Spinal cord (tissue), 10 donors: Measurements from ENCODE around the gene PACRG. TPM values are rescaled to one million over a fixed set of nuclear protein-coding genes. Genes with fewer than 3 reads are reported as not detected.

Source experiments
- DNase-seq, 6 donors: peaks; one replicate each; pipeline versions ENCODE4 v3.0.0 to v3.0.0-alpha.2; 2013 to 2015; ENCODE audit warnings: low spot score in 6 of 6, low read depth in 4 of 6
- H3K27ac ChIP-seq: one replicate; pipeline ENCODE4 v1.5.1; 2013; ENCODE audit warnings: low read depth, low read length, control low read depth
- H3K27me3 ChIP-seq: one replicate; pipeline ENCODE4 v1.6.1; 2013; ENCODE audit warnings: low read length; ENCODE audit not compliant: control insufficient read depth, insufficient read depth
- H3K36me3 ChIP-seq: one replicate; pipeline ENCODE4 v1.6.1; 2013; ENCODE audit warnings: low read length; ENCODE audit not compliant: control insufficient read depth, insufficient read depth
- H3K4me1 ChIP-seq: one replicate; pipeline ENCODE4 v1.6.1; 2013; ENCODE audit warnings: low read length; ENCODE audit not compliant: control insufficient read depth, insufficient read depth
- H3K4me3 ChIP-seq: one replicate; pipeline ENCODE4 v1.5.1; 2013; ENCODE audit warnings: low read depth, low read length, control low read depth
- H3K9me3 ChIP-seq: one replicate; pipeline ENCODE4 v1.6.1; 2013; ENCODE audit warnings: low read length; ENCODE audit not compliant: control insufficient read depth, insufficient read depth
- WGBS: methylation state at CpG from one replicate; pipeline ENCODE4 v1.1.5; 2013; ENCODE audit warnings: missing lambda C conversion rate; ENCODE audit not compliant: insufficient coverage; 5-methylcytosine and 5-hydroxymethylcytosine counted together
- polyA plus RNA-seq, 2 donors: library from polyadenylated mRNA; unstranded; fragments of 120-200 nt; gene quantifications; one replicate each; pipeline ENCODE4 v1.2.1, GENCODE V29; 2013; ENCODE audit not compliant: insufficient read length in 2 of 2
- total RNA-seq, 2 donors: library from RNA; depleted of rRNA in 1 of 2; stranded (reverse); fragments of 120-200 nt in 1 of 2; fragments of >200 nt in 1 of 2; gene quantifications; one replicate each; pipeline versions ENCODE4 v1.2.3 to v1.2.4, GENCODE V29; 2013 to 2014
- donor health status: healthy.

PACRG gene
- total and polyA plus RNA-seq, 4 donors, result 9.5 to 21.2 (median 17.8) TPM

GRCh38 chr6:163191704-163192537 lies 464.1 kb downstream of the PACRG start:
- H3K27ac ChIP-seq, result peak overlapping the region; percentile 83
- H3K36me3 ChIP-seq, result peaks cover 12% of the 10 kb centered on the region
- 67% methylated on average over 1 of the region's 7 CpGs for WGBS
- no peaks in the 10 kb centered on the region for H3K9me3 ChIP-seq
- peak in 2 of 6 donors; percentile 71 to 72 for DNase-seq
- no peaks in the 10 kb centered on the region for H3K27me3 ChIP-seq
- no peak overlapping the region for H3K4me3 ChIP-seq
- H3K4me1 ChIP-seq, result peaks cover 17% of the 10 kb centered on the region

- peaks cover 6% of the 10 kb centered on the region for H3K36me3 ChIP-seq
- no peaks in the 10 kb centered on the region for H3K9me3 ChIP-seq
- no peaks in the 10 kb centered on the region for H3K27me3 ChIP-seq
- H3K4me1 ChIP-seq, result peaks cover 17% of the 10 kb centered on the region
- H3K27ac ChIP-seq, result peak overlapping the region; percentile 83
- H3K4me3 ChIP-seq, result no peak overlapping the region
- no peak for DNase-seq
- WGBS, result 57% methylated on average over 1 of the region's 5 CpGs
Observed at GRCh38 chr6:163192591-163192990, 464.8 kb downstream of the PACRG start.

DNA sequence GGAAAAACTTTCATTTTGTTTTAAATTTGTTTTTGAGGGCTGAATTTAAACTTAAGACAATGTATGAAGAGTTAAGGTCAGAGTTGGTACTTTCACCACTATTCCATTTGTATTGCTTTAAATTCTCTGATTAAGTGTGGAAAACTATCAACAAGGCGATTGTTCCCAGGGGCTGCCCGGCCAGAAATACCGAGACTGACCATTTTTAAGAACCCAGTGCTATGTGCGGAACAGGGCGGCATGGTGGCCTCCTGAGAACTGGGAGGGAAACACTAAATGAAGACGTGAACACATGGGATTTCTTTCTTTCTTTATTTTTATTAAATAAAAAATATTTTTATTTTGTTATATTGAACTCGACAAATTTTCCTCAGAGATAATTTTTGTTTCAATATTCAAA lies 465.6 kb downstream of the PACRG start:
- no peak for DNase-seq
- no peaks in the 10 kb centered on the region for H3K27me3 ChIP-seq
- H3K4me3 ChIP-seq, result no peak overlapping the region
- peaks cover 17% of the 10 kb centered on the region for H3K4me1 ChIP-seq
- no peaks in the 10 kb centered on the region for H3K9me3 ChIP-seq
- H3K27ac ChIP-seq, result peak overlapping the region; percentile 83
- H3K36me3 ChIP-seq, result peaks cover 5% of the 10 kb centered on the region
- 36% methylated on average over 5 of the region's 7 CpGs for WGBS

GRCh38 chr6:163195721-163196691 lies 468.2 kb downstream of the PACRG start:
- Histone ChIP-seq H3K27ac (no peak overlapping the region), H3K9me3 (no peaks in the 10 kb centered on the region)
- no peak for DNase-seq

DNA sequence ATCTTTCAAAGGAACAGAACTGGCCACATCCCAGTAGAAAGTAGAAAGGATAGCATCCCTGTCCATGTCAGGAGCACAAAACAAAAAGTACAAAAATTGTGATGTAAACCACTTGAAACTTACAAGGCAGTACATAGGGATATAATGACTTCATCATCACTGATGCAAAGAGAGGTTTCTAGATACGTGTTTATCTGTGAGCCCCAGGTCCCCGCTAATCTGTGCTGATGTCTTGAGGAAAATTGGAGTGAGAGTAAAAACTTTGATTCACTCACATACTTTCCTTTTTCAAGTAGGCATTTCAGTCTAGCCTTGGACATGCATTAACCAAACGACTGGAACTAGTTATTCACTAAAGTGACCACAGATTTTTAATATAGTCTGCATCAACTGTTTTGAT lies 470.1 kb downstream of the PACRG start:
- no peak for DNase-seq
- Histone ChIP-seq H3K4me1 (peaks cover 7% of the 10 kb centered on the region), H3K4me3 (no peak overlapping the region), H3K27ac (no peak overlapping the region), H3K36me3 (peaks cover 5% of the 10 kb centered on the region), H3K27me3 (no peaks in the 10 kb centered on the region), H3K9me3 (no peaks in the 10 kb centered on the region)
- no CpG with 5 or more reads among the region's 3 CpGs for WGBS

More at GRCh38 chr6:163195721-163196691, 468.2 kb downstream of the PACRG start:
- H3K27me3 ChIP-seq, result no peaks in the 10 kb centered on the region
- WGBS, result 95% methylated on average over 27 of the region's 31 CpGs
- H3K36me3 ChIP-seq, result peaks cover 5% of the 10 kb centered on the region
- H3K4me3 ChIP-seq, result no peak overlapping the region
- H3K4me1 ChIP-seq, result peaks cover 18% of the 10 kb centered on the region

- WGBS, result 85% methylated on average over 6 of the region's 6 CpGs
- Histone ChIP-seq H3K9me3 (no peaks in the 10 kb centered on the region), H3K27me3 (no peaks in the 10 kb centered on the region), H3K27ac (no peak overlapping the region), H3K36me3 (peaks cover 5% of the 10 kb centered on the region), H3K4me1 (peaks cover 7% of the 10 kb centered on the region), H3K4me3 (no peak overlapping the region)
- DNase-seq, result no peak
Observed at GRCh38 chr6:163198396-163198795, 470.6 kb downstream of the PACRG start.

DNA sequence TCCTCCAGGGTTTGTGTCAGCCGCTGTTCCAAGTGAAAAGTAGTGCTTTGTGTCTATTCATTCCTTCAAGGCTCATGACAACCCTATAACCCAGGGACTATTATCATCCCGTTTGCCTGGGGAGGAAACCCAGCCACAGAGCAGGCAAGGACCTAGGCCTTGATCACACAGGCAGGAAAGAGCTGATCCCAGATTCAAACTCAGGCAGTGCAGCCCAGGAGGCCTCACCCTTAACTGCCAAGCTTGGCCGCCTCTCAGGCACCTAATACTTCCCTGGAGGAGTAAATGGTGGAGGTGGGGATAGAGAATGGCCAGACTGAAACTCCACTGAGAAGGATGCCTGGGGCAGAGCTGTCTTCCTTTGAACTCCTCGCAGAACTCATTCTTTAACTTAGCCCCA lies 471.6 kb downstream of the PACRG start:
- Histone ChIP-seq H3K27ac (no peak overlapping the region), H3K9me3 (no peaks in the 10 kb centered on the region), H3K4me3 (no peak overlapping the region), H3K4me1 (peaks cover 4% of the 10 kb centered on the region), H3K36me3 (peaks cover 5% of the 10 kb centered on the region), H3K27me3 (no peaks in the 10 kb centered on the region)
- no peak for DNase-seq
- 54% methylated on average over 2 of the region's 4 CpGs for WGBS

GRCh38 chr6:163200289-163200688 lies 472.5 kb downstream of the PACRG start:
- no peaks in the 10 kb centered on the region for H3K27me3 ChIP-seq
- H3K4me1 ChIP-seq, result peaks cover 4% of the 10 kb centered on the region
- no peak overlapping the region for H3K27ac ChIP-seq
- H3K9me3 ChIP-seq, result no peaks in the 10 kb centered on the region
- H3K4me3 ChIP-seq, result no peak overlapping the region
- WGBS, result 100% methylated on average over 3 of the region's 11 CpGs
- DNase-seq, result no peak
- H3K36me3 ChIP-seq, result peaks cover 5% of the 10 kb centered on the region

DNA sequence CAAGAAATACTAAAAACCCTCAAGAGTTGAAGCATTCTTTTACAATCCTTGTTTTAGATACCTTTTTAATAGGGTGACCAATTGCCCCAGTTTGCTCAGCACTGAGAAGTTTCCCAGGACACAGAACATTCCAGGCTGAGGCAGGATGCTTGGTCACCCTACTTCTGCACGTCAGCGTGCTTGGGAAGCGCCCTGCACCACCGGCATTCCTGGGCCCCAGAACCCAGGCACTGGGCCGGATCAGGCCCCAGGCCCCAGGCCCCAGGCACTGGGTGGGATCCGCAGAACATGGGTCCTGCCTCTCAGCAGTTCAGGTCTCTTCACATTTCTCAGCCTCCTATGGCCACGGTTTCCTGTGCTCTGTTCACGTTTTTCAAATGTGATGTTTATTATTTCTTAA lies 472.9 kb downstream of the PACRG start:
- Histone ChIP-seq H3K27me3 (no peaks in the 10 kb centered on the region), H3K4me1 (peaks cover 4% of the 10 kb centered on the region), H3K9me3 (peaks cover under 1% of the 10 kb centered on the region), H3K27ac (no peak overlapping the region), H3K4me3 (no peak overlapping the region), H3K36me3 (peaks cover 1% of the 10 kb centered on the region)
- DNase-seq, result no peak
- 96% methylated on average over 6 of the region's 8 CpGs for WGBS
